SK-N-SH treated with all-trans-retinoic acid at 6 μM for 48 hours (cell line): Measurements from ENCODE around the gene CDC45.

ENCODE experiments used
- BACH2 ChIP-seq: fragments of 250-450 bp; sonication (Bioruptor Pico); IDR thresholded peaks from 2 replicates; pipeline ENCODE4 v1.9.0; 2021; ENCODE audit warnings: mild to moderate bottlenecking, borderline replicate concordance
- ISL1 ChIP-seq: fragments of 250-450 bp; sonication (Bioruptor Pico); IDR thresholded peaks from 2 replicates; pipeline ENCODE4 v2.1.2; 2022; ENCODE audit warnings: mild to moderate bottlenecking, moderate library complexity
- PPARA ChIP-seq: fragments of 250-450 bp; sonication (Bioruptor Pico); IDR thresholded peaks from 2 replicates; pipeline ENCODE4 v1.5.0; 2020; ENCODE audit warnings: mild to moderate bottlenecking, borderline replicate concordance
- RARB ChIP-seq: fragments of 250-450 bp; sonication (Bioruptor Pico); IDR thresholded peaks from 2 replicates; pipeline ENCODE4 v1.8.0; 2021; ENCODE audit warnings: mild to moderate bottlenecking, moderate library complexity
- TOX ChIP-seq: fragments of 250-450 bp; sonication (Bioruptor Pico); IDR thresholded peaks from 2 replicates; pipeline ENCODE4 v1.8.0; 2021; ENCODE audit warnings: mild to moderate bottlenecking, moderate library complexity, borderline replicate concordance
- ZNF70 ChIP-seq: fragments of 450-650 bp; formaldehyde crosslinking; IDR thresholded peaks from 2 replicates; pipeline ENCODE4 v1.5.0; 2020; ENCODE audit warnings: mild to moderate bottlenecking, moderate library complexity
- TF ChIP-seq, protein P1 (sequence below): fragments of 250-450 bp; sonication (Bioruptor Pico); IDR thresholded peaks from 2 replicates; pipeline ENCODE4 v1.5.0; 2020; ENCODE audit warnings: mild to moderate bottlenecking, moderate library complexity
- TF ChIP-seq, protein P2 (sequence below): fragments of 250-450 bp; sonication (Bioruptor Pico); IDR thresholded peaks from 2 replicates; pipeline ENCODE4 v1.8.0; 2020; ENCODE audit warnings: mild to moderate bottlenecking, moderate library complexity, borderline replicate concordance
- TF ChIP-seq, protein P3 (sequence below): fragments of 250-450 bp; sonication (Bioruptor Pico); IDR thresholded peaks from 2 replicates; pipeline ENCODE4 v1.5.1; 2021; ENCODE audit warnings: mild to moderate bottlenecking, moderate library complexity

DNA sequence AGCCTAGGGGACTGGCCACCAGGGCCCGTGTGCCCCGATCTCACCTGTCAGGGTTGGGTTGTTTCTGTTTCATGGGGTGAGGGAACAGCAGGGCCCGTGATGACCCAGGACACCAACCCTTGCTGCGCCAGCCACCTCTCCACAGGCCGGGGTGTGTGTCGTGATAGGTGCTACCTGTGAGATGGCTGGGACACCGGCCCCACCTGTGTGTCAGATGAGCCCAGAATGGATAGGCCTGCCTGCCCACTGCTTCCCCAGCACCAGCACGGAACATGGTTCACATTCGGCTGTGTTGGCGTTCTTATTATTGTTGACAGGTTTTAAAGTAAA is 37.4 kb downstream of the CDC45 start:
- TF ChIP-seq ZNF70 (no peak), BACH2 (CRISPR knock-in tag) (no peak), RARB (CRISPR knock-in tag) (no peak), PPARA (CRISPR knock-in tag) (no peak), ISL1 (CRISPR knock-in tag) (no peak), TOX (CRISPR knock-in tag) (no peak)
- TF ChIP-seq, protein P1, sequence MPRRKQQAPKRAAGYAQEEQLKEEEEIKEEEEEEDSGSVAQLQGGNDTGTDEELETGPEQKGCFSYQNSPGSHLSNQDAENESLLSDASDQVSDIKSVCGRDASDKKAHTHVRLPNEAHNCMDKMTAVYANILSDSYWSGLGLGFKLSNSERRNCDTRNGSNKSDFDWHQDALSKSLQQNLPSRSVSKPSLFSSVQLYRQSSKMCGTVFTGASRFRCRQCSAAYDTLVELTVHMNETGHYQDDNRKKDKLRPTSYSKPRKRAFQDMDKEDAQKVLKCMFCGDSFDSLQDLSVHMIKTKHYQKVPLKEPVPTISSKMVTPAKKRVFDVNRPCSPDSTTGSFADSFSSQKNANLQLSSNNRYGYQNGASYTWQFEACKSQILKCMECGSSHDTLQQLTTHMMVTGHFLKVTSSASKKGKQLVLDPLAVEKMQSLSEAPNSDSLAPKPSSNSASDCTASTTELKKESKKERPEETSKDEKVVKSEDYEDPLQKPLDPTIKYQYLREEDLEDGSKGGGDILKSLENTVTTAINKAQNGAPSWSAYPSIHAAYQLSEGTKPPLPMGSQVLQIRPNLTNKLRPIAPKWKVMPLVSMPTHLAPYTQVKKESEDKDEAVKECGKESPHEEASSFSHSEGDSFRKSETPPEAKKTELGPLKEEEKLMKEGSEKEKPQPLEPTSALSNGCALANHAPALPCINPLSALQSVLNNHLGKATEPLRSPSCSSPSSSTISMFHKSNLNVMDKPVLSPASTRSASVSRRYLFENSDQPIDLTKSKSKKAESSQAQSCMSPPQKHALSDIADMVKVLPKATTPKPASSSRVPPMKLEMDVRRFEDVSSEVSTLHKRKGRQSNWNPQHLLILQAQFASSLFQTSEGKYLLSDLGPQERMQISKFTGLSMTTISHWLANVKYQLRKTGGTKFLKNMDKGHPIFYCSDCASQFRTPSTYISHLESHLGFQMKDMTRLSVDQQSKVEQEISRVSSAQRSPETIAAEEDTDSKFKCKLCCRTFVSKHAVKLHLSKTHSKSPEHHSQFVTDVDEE (CRISPR knock-in tag), result no peak
- TF ChIP-seq, protein P2, sequence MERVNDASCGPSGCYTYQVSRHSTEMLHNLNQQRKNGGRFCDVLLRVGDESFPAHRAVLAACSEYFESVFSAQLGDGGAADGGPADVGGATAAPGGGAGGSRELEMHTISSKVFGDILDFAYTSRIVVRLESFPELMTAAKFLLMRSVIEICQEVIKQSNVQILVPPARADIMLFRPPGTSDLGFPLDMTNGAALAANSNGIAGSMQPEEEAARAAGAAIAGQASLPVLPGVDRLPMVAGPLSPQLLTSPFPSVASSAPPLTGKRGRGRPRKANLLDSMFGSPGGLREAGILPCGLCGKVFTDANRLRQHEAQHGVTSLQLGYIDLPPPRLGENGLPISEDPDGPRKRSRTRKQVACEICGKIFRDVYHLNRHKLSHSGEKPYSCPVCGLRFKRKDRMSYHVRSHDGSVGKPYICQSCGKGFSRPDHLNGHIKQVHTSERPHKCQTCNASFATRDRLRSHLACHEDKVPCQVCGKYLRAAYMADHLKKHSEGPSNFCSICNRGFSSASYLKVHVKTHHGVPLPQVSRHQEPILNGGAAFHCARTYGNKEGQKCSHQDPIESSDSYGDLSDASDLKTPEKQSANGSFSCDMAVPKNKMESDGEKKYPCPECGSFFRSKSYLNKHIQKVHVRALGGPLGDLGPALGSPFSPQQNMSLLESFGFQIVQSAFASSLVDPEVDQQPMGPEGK (CRISPR knock-in tag), result no peak
- TF ChIP-seq, protein P3, sequence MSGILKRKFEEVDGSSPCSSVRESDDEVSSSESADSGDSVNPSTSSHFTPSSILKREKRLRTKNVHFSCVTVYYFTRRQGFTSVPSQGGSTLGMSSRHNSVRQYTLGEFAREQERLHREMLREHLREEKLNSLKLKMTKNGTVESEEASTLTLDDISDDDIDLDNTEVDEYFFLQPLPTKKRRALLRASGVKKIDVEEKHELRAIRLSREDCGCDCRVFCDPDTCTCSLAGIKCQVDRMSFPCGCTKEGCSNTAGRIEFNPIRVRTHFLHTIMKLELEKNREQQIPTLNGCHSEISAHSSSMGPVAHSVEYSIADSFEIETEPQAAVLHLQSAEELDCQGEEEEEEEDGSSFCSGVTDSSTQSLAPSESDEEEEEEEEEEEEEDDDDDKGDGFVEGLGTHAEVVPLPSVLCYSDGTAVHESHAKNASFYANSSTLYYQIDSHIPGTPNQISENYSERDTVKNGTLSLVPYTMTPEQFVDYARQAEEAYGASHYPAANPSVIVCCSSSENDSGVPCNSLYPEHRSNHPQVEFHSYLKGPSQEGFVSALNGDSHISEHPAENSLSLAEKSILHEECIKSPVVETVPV (CRISPR knock-in tag), result no peak
